ENCODE data around the gene SPEF2. TPM values are rescaled to one million over a fixed set of nuclear protein-coding genes. Genes with fewer than 3 reads are reported as not detected.
"Not testable (repeated sequence)": the region's sequence is repeated elsewhere in the genome, so short reads cannot be mapped to it uniquely, and the experiment has no call there.

The SPEF2 gene
- total RNA-seq, 1 experiment from 2014 or later = 4.0 TPM

DNA sequence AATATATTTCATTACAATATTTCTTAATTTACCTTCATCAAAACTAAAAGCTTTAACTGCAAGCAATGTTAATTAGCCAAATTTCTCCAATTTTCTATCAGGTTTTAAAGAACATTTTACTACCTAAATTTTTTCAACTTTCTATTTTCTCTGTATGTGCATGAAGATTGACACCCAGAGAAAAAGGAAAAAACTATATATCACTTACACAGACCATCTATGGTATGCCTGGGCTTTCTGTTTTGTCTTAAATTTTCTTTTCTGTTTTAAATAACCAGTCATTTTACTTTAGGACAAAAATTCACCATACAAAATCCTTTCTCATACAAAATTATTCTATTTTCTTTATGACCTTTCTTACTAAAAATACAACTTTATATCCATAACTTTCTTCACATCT lies 225.2 kb downstream of the SPEF2 start:
- Mint-ChIP-seq H3K4me3 (ENCODE audit: unreplicated experiment) (no peak overlapping the region), H3K9me3 (ENCODE audit: unreplicated experiment) (peaks cover 19% of the 10 kb centered on the region), H3K27ac (ENCODE audit: unreplicated experiment) (no peak overlapping the region), H3K4me1 (ENCODE audit: low read depth, unreplicated experiment) (no peaks in the 10 kb centered on the region), H3K36me3 (ENCODE audit: insufficient read depth, unreplicated experiment) (no peaks in the 10 kb centered on the region), H3K27me3 (ENCODE audit: insufficient read depth, unreplicated experiment) (no peaks in the 10 kb centered on the region)
- ChIA-PET POLR2A (no interaction called here), CTCF (no interaction called here)
- Histone ChIP-seq H3K4me1 (no peaks in the 10 kb centered on the region), H3K27me3 (replicated peaks; ENCODE audit: control insufficient read depth, insufficient read depth, low read length) (no peaks in the 10 kb centered on the region), H3K36me3 (ENCODE audit: control insufficient read depth, insufficient read depth, low read length) (no peaks in the 10 kb centered on the region), H3K4me3 (ENCODE audit: low read depth, low read length) (no peak overlapping the region), H3K9me3 (peaks cover 24% of the 10 kb centered on the region)
- no TSS peak for BruUV-seq (replicated peaks)
- DNase-seq = no peak
- intact Hi-C loops (cut with micrococcal nuclease; ENCODE audit: unreplicated experiment) = no loop called here
- TF ChIP-seq, protein P1, sequence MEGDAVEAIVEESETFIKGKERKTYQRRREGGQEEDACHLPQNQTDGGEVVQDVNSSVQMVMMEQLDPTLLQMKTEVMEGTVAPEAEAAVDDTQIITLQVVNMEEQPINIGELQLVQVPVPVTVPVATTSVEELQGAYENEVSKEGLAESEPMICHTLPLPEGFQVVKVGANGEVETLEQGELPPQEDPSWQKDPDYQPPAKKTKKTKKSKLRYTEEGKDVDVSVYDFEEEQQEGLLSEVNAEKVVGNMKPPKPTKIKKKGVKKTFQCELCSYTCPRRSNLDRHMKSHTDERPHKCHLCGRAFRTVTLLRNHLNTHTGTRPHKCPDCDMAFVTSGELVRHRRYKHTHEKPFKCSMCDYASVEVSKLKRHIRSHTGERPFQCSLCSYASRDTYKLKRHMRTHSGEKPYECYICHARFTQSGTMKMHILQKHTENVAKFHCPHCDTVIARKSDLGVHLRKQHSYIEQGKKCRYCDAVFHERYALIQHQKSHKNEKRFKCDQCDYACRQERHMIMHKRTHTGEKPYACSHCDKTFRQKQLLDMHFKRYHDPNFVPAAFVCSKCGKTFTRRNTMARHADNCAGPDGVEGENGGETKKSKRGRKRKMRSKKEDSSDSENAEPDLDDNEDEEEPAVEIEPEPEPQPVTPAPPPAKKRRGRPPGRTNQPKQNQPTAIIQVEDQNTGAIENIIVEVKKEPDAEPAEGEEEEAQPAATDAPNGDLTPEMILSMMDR (IDR thresholded peaks at IDR 0.05; ENCODE audit: insufficient read depth in 1 of 2, low read depth in 1 of 2, low read length in 1 of 2, severe bottlenecking in 1 of 2, unreplicated experiment in 1 of 2) = no peak

DNA sequence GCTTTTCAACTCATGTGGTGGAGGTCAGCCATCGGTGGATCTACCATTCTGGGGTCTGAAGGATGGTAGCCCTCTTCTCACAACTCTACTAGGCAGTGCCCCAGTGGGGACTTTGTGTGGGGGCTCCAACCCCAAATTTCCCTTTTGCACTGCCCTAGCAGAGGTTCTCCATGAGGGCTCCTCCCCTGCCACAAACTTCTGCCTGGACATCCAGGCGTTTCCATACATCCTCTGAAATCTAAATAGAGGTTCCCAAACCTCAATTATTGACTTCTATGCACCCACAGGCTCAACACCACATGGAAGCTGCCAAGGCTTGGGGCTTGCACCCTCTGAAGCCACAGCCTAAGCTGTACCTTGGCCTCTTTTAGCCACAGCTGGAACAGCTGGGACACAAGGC lies 227.8 kb downstream of the SPEF2 start:
- H3K4me3 ChIP-seq (ENCODE audit: low read depth, low read length); H3K27ac Mint-ChIP-seq (ENCODE audit: unreplicated experiment); H3K4me1 ChIP-seq; intact Hi-C loops (cut with micrococcal nuclease; ENCODE audit: unreplicated experiment); H3K36me3 Mint-ChIP-seq (ENCODE audit: insufficient read depth, unreplicated experiment); H3K27me3 ChIP-seq (replicated peaks; ENCODE audit: control insufficient read depth, insufficient read depth, low read length); DNase-seq; POLR2A ChIA-PET; H3K4me3 Mint-ChIP-seq (ENCODE audit: unreplicated experiment); H3K27me3 Mint-ChIP-seq (ENCODE audit: insufficient read depth, unreplicated experiment); CTCF ChIA-PET; H3K36me3 ChIP-seq (ENCODE audit: control insufficient read depth, insufficient read depth, low read length); BruUV-seq (replicated peaks); H3K4me1 Mint-ChIP-seq (ENCODE audit: low read depth, unreplicated experiment): not testable (repeated sequence)
- H3K9me3 Mint-ChIP-seq (ENCODE audit: unreplicated experiment) = peaks cover 19% of the 10 kb centered on the region
- peaks cover 24% of the 10 kb centered on the region for H3K9me3 ChIP-seq

DNA sequence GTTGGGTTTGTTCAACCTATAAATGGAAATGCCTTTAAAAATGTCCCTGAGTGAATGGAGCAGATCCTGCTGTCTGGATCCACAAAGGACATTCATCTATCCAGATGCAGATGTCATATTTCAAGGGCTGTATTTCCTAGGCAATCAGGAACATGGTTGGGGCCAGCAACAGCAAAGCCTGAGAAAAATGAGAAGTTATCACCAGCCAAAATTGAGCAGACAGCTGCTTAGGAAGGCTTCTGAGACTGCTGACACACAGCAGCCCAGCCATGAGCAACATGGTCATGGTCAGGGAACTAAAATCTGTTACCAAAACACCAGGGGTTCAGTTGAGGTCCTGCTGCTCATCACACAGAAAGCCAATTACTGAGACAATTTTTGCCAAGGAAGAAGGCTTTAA lies 229.8 kb downstream of the SPEF2 start:
- no peak for DNase-seq
- POLR2A ChIA-PET = no interaction called here
- Histone ChIP-seq H3K27me3 (replicated peaks; ENCODE audit: control insufficient read depth, insufficient read depth, low read length) (no peaks in the 10 kb centered on the region), H3K4me3 (ENCODE audit: low read depth, low read length) (no peak overlapping the region), H3K36me3 (ENCODE audit: control insufficient read depth, insufficient read depth, low read length) (no peaks in the 10 kb centered on the region), H3K9me3 (peaks cover 23% of the 10 kb centered on the region), H3K4me1 (no peaks in the 10 kb centered on the region)
- no peaks in the 10 kb centered on the region for H3K4me1 Mint-ChIP-seq (ENCODE audit: low read depth, unreplicated experiment)
- H3K36me3 Mint-ChIP-seq (ENCODE audit: insufficient read depth, unreplicated experiment) = no peaks in the 10 kb centered on the region
- CTCF ChIA-PET = no interaction called here
- no peak overlapping the region for H3K27ac Mint-ChIP-seq (ENCODE audit: unreplicated experiment)
- BruUV-seq (replicated peaks) = no TSS peak
- TF ChIP-seq, protein P1 (IDR thresholded peaks at IDR 0.05; ENCODE audit: insufficient read depth in 1 of 2, low read depth in 1 of 2, low read length in 1 of 2, severe bottlenecking in 1 of 2, unreplicated experiment in 1 of 2) = no peak
- H3K27me3 Mint-ChIP-seq (ENCODE audit: insufficient read depth, unreplicated experiment) = peaks cover 2% of the 10 kb centered on the region
- H3K9me3 Mint-ChIP-seq (ENCODE audit: unreplicated experiment) = peaks cover 19% of the 10 kb centered on the region
- intact Hi-C loops (cut with micrococcal nuclease; ENCODE audit: unreplicated experiment) = no loop called here
- H3K4me3 Mint-ChIP-seq (ENCODE audit: unreplicated experiment) = no peak overlapping the region

DNA sequence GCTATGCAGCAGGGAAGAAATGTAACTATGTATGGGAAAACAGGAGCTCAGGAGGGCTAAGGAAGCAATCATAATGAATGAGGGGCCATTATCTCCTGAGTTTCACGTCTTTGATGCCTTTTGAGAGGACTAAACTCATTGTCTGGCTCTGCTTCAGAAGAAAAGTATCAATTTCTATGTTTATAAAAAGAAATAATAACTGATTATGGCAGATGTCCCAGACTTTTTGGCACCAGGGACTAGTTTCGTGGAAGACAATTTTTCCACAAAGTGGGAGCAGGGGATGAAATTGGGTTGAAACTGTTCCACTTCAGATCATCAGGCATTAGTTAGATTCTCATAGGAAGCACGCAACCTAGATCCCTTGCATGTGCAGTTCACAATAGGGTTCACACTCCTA lies 230.3 kb downstream of the SPEF2 start:
- H3K4me3 Mint-ChIP-seq (ENCODE audit: unreplicated experiment) = no peak overlapping the region
- H3K27ac Mint-ChIP-seq (ENCODE audit: unreplicated experiment) = no peak overlapping the region
- no TSS peak for BruUV-seq (replicated peaks)
- H3K4me1 Mint-ChIP-seq (ENCODE audit: low read depth, unreplicated experiment) = no peaks in the 10 kb centered on the region
- CTCF ChIA-PET = no interaction called here
- H3K27me3 Mint-ChIP-seq (ENCODE audit: insufficient read depth, unreplicated experiment) = peaks cover 2% of the 10 kb centered on the region
- TF ChIP-seq, protein P1 (IDR thresholded peaks at IDR 0.05; ENCODE audit: insufficient read depth in 1 of 2, low read depth in 1 of 2, low read length in 1 of 2, severe bottlenecking in 1 of 2, unreplicated experiment in 1 of 2) = no peak
- Histone ChIP-seq H3K4me3 (ENCODE audit: low read depth, low read length) (no peak overlapping the region), H3K9me3 (peaks cover 20% of the 10 kb centered on the region), H3K36me3 (ENCODE audit: control insufficient read depth, insufficient read depth, low read length) (no peaks in the 10 kb centered on the region), H3K27me3 (replicated peaks; ENCODE audit: control insufficient read depth, insufficient read depth, low read length) (no peaks in the 10 kb centered on the region), H3K4me1 (no peaks in the 10 kb centered on the region)
- intact Hi-C loops (cut with micrococcal nuclease; ENCODE audit: unreplicated experiment) = no loop called here
- peaks cover 16% of the 10 kb centered on the region for H3K9me3 Mint-ChIP-seq (ENCODE audit: unreplicated experiment)
- POLR2A ChIA-PET = no interaction called here
- H3K36me3 Mint-ChIP-seq (ENCODE audit: insufficient read depth, unreplicated experiment) = no peaks in the 10 kb centered on the region
- DNase-seq = no peak

Measured in Caco-2 (cell line).